ENCODE measurements around the gene POLR3K.
"Not testable (repeated sequence)": the region's sequence is repeated elsewhere in the genome, so short reads cannot be mapped to it uniquely, and the experiment has no call there.

The POLR3K gene

GRCh38 chr16:63998-64913 is 10.8 kb upstream of the POLR3K start:
- no peak for DNase-seq (ENCODE audit: low spot score)

GRCh38 chr16:63466-63865 is 10.1 kb upstream of the POLR3K start:
- DNase-seq (ENCODE audit: low spot score), result no peak

GRCh38 chr16:62968-63391 is 9.6 kb upstream of the POLR3K start:
- DNase-seq (ENCODE audit: low spot score), result no peak

GRCh38 chr16:62283-62967 is 9.0 kb upstream of the POLR3K start:
- DNase-seq (ENCODE audit: low spot score), result no peak

- no peak for DNase-seq (ENCODE audit: low spot score)
Observed at GRCh38 chr16:61879-62281, 8.5 kb upstream of the POLR3K start.

- DNase-seq (ENCODE audit: low spot score), result no peak
Observed at GRCh38 chr16:60929-61878, 7.8 kb upstream of the POLR3K start.

GRCh38 chr16:60166-60565 is 6.8 kb upstream of the POLR3K start:
- DNase-seq (ENCODE audit: low spot score), result no peak

- no peak for DNase-seq (ENCODE audit: low spot score)
Observed at GRCh38 chr16:59440-60059, 6.1 kb upstream of the POLR3K start.

GRCh38 chr16:58491-59439 is 5.4 kb upstream of the POLR3K start:
- DNase-seq (ENCODE audit: low spot score), result no peak

GRCh38 chr16:57711-58110 is 4.3 kb upstream of the POLR3K start:
- DNase-seq (ENCODE audit: low spot score), result no peak

GRCh38 chr16:56231-56927 is 3.0 kb upstream of the POLR3K start:
- no peak for DNase-seq (ENCODE audit: low spot score)

GRCh38 chr16:55571-56136 is 2.2 kb upstream of the POLR3K start:
- no peak for DNase-seq (ENCODE audit: low spot score)

GRCh38 chr16:54237-54581 is 801 bp upstream of the POLR3K start:
- DNase-seq (ENCODE audit: low spot score), result no peak

GRCh38 chr16:50769-51591 is 2.4 kb downstream of the POLR3K start:
- DNase-seq (ENCODE audit: low spot score), result no peak

- DNase-seq (ENCODE audit: low spot score), result no peak
Observed at GRCh38 chr16:47234-47633, 6.2 kb downstream of the POLR3K start.

- not testable (repeated sequence) for DNase-seq (ENCODE audit: low spot score)
Observed at GRCh38 chr16:46510-46909, 6.9 kb downstream of the POLR3K start.

GRCh38 chr16:45454-45853 is 8.0 kb downstream of the POLR3K start:
- DNase-seq (ENCODE audit: low spot score), result no peak

- no peak for DNase-seq (ENCODE audit: low spot score)
Observed at GRCh38 chr16:44655-45054, 8.8 kb downstream of the POLR3K start.

GRCh38 chr16:43294-43693 is 10.1 kb downstream of the POLR3K start:
- DNase-seq (ENCODE audit: low spot score), result no peak

Data from AG08395 (cell line).